DND-41 (cell line): Measurements from ENCODE around the gene FAM193A.

ENCODE experiments used
- ATAC-seq: fragments of 200-7000 bp; cut with Tn5 transposase; 3 replicates; pipeline ENCODE4 v1.9.1; 2021; ENCODE audit warnings: low read depth; ENCODE audit not compliant: insufficient read depth
- DNase-seq: peaks from one replicate; pipeline ENCODE4 v3.0.0-alpha.2; 2020
- H2AFZ ChIP-seq: 2 replicates; pipeline ENCODE4 v1.6.0; 2012; ENCODE audit warnings: low read depth, low read length
- H3K27ac ChIP-seq: 2 replicates; pipeline ENCODE4 v1.5.1; 2012; ENCODE audit warnings: low read length, inconsistent platforms
- H3K27me3 ChIP-seq: fragments of 200-600 bp; sonication (generic); 2 replicates; pipeline ENCODE4 v1.6.0; 2012; ENCODE audit warnings: low read length, mild to moderate bottlenecking, inconsistent platforms; ENCODE audit not compliant: insufficient read depth, poor library complexity
- H3K36me3 ChIP-seq: 2 replicates; pipeline ENCODE4 v1.5.1; 2012; ENCODE audit warnings: low read length, inconsistent platforms; ENCODE audit not compliant: insufficient read depth
- H3K4me1 ChIP-seq: 2 replicates; pipeline ENCODE4 v1.5.1; 2012; ENCODE audit warnings: mild to moderate bottlenecking, low read length; ENCODE audit not compliant: insufficient read depth
- H3K4me2 ChIP-seq: 2 replicates; pipeline ENCODE4 v1.6.0; 2012; ENCODE audit warnings: mild to moderate bottlenecking, moderate library complexity, low read length, inconsistent platforms; ENCODE audit not compliant: insufficient read depth
- H3K4me3 ChIP-seq, 2 experiments: fragments of 200-600 bp in 1 of 2; shearing (Covaris generic) in 1 of 2; 2 replicates each; pipeline ENCODE4 v1.5.1; 2012 to 2016; ENCODE audit warnings: inconsistent platforms in 2 of 2, low read length in 2 of 2, mild to moderate bottlenecking in 2 of 2, low read depth in 1 of 2, moderate library complexity in 1 of 2
- H3K79me2 ChIP-seq: 2 replicates; pipeline ENCODE4 v1.6.0; 2012; ENCODE audit warnings: low read length, inconsistent platforms; ENCODE audit not compliant: insufficient read depth
- H3K9ac ChIP-seq: 2 replicates; pipeline ENCODE4 v1.6.0; 2012; ENCODE audit warnings: low read depth, mild to moderate bottlenecking, inconsistent platforms, low read length, moderate library complexity
- H3K9me3 ChIP-seq: 2 replicates; pipeline ENCODE4 v1.5.1; 2012; ENCODE audit warnings: low read length, moderate library complexity, mild to moderate bottlenecking, inconsistent platforms; ENCODE audit not compliant: insufficient read depth, severe bottlenecking
- H4K20me1 ChIP-seq: 2 replicates; pipeline ENCODE4 v1.6.0; 2012; ENCODE audit warnings: low read length; ENCODE audit not compliant: insufficient read depth
- EZH2 ChIP-seq: IDR thresholded peaks from 3 replicates; pipeline ENCODE4 v1.6.1; 2012; ENCODE audit warnings: borderline replicate concordance, low read depth, mild to moderate bottlenecking, moderate library complexity, low read length, inconsistent platforms; ENCODE audit not compliant: severe bottlenecking
- TF ChIP-seq, protein P1 (sequence below): IDR thresholded peaks from 2 replicates; pipeline ENCODE4 v1.5.1; 2012; ENCODE audit warnings: borderline replicate concordance, low read length, moderate library complexity, mild to moderate bottlenecking; ENCODE audit not compliant: poor library complexity, severe bottlenecking; ENCODE audit errors: extremely low read depth

FAM193A gene

GRCh38 chr4:2637956-2638552 lies 101.6 kb downstream of the FAM193A start:
- no peak for DNase-seq
- TF ChIP-seq, protein P1, sequence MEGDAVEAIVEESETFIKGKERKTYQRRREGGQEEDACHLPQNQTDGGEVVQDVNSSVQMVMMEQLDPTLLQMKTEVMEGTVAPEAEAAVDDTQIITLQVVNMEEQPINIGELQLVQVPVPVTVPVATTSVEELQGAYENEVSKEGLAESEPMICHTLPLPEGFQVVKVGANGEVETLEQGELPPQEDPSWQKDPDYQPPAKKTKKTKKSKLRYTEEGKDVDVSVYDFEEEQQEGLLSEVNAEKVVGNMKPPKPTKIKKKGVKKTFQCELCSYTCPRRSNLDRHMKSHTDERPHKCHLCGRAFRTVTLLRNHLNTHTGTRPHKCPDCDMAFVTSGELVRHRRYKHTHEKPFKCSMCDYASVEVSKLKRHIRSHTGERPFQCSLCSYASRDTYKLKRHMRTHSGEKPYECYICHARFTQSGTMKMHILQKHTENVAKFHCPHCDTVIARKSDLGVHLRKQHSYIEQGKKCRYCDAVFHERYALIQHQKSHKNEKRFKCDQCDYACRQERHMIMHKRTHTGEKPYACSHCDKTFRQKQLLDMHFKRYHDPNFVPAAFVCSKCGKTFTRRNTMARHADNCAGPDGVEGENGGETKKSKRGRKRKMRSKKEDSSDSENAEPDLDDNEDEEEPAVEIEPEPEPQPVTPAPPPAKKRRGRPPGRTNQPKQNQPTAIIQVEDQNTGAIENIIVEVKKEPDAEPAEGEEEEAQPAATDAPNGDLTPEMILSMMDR = no peak
- no peak for TF ChIP-seq EZH2
- peaks cover 79% of the 10 kb centered on the region for H3K36me3 ChIP-seq
- H3K4me1 ChIP-seq = no peaks in the 10 kb centered on the region
- peaks cover 15% of the 10 kb centered on the region for H4K20me1 ChIP-seq
- H3K4me2 ChIP-seq = no peak overlapping the region
- no peaks in the 10 kb centered on the region for H3K27me3 ChIP-seq
- no peak for ATAC-seq
- H2AFZ ChIP-seq = no peak overlapping the region
- peaks cover 10% of the 10 kb centered on the region for H3K79me2 ChIP-seq
- H3K27ac ChIP-seq = no peak overlapping the region
- no peak overlapping the region for H3K9ac ChIP-seq
- H3K9me3 ChIP-seq = no peaks in the 10 kb centered on the region
- H3K4me3 ChIP-seq = no peak overlapping the region

DNA sequence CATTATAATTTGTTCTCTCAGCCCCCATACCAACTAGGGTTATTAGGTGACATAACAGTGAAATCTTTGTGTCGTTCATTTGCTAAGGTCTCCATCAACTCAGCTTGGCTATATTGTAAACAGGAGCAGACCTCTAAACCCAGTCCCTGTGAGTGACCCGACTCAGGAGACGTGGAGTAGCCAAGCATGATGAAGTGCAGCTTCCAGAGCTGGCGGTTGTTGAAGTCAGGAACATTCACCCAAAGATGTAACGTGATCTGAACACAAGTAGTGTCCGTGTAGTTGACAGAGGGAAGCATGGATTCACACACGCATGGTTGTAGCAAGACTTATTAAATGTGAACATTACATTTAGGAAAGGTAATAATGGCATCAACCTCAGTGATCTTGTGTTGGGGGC lies 102.3 kb downstream of the FAM193A start:
- Histone ChIP-seq H2AFZ (no peak overlapping the region), H3K27me3 (no peaks in the 10 kb centered on the region), H3K9me3 (no peaks in the 10 kb centered on the region), H3K27ac (no peak overlapping the region), H3K4me3 (no peak overlapping the region), H3K79me2 (peaks cover 10% of the 10 kb centered on the region), H3K9ac (no peak overlapping the region), H4K20me1 (peaks cover 15% of the 10 kb centered on the region), H3K36me3 (peaks cover 84% of the 10 kb centered on the region), H3K4me1 (no peaks in the 10 kb centered on the region), H3K4me2 (no peak overlapping the region)
- DNase-seq (no peak), ATAC-seq (no peak)
- TF ChIP-seq, protein P1 = no peak
- TF ChIP-seq EZH2 = no peak

- DNase-seq (no peak), ATAC-seq (no peak)
- H3K9ac ChIP-seq = no peak overlapping the region
- no peak overlapping the region for H3K27ac ChIP-seq
- no peak overlapping the region for H2AFZ ChIP-seq
- H3K4me2 ChIP-seq = no peak overlapping the region
- peaks cover 2% of the 10 kb centered on the region for H3K79me2 ChIP-seq
- H3K4me3 ChIP-seq = no peak overlapping the region
- H3K4me1 ChIP-seq = no peaks in the 10 kb centered on the region
- peaks cover 85% of the 10 kb centered on the region for H3K36me3 ChIP-seq
- no peaks in the 10 kb centered on the region for H3K27me3 ChIP-seq
- H3K9me3 ChIP-seq = no peaks in the 10 kb centered on the region
- peaks cover 10% of the 10 kb centered on the region for H4K20me1 ChIP-seq
- TF ChIP-seq, protein P1 = no peak
- TF ChIP-seq EZH2 = no peak
Measured at GRCh38 chr4:2642968-2643367, 106.5 kb downstream of the FAM193A start.
